Measurements from ENCODE around the gene IP6K2.
"Not testable (repeated sequence)": the region's sequence is repeated elsewhere in the genome, so short reads cannot be mapped to it uniquely, and the experiment has no call there.

IP6K2 gene

DNA sequence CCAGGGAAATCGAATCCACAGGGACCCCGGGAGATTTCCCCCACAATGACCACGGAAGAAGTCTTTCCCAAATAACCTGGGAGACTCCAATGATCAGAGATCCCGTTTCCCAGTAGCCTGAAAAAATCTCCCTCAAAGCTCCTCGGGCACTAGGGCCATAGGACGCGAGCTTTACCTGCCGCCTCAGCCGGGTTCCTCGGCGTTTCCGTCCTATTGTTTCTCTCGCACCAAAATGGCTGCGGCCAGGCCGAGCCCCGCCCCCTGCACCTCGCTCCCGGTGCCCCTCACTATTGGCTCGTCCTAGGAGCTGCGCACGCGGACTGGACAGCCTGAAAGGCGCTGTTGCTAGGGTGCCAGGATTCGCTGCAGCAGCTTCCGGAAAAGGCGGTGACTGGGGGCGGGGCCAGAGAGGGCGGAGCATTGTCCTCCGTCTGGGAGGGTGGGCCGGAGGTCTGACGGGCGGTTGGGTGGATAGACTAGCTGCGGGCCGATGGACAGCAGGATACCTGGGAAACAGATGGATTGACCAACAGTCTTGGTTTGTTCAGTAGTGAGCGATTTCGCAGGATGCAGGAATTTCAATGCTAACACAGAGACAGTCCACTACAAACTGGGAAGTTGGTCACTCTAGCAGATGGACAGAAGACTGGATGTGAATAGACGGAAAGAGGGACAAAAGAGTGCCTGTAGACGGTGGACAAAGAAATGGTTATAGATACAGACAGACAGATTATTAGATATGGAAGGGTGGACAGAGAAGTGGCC is at the start of gene IP6K2:
TSS of gene IP6K2 (minus strand) at position 240 of the 765 bp plus-strand sequence. CDS start 21,930 bp downstream, outside the sequence.
- peak; percentile 79 to 99 (median 97) for DNase-seq

GRCh38 chr3:48765376-48765775 is 48.4 kb upstream of the IP6K2 start:
- peak in 5 of 51 donors; percentile 3 to 26 (median 8) for DNase-seq

- no peak for DNase-seq
These were observed 45.8 kb upstream of the IP6K2 start for GRCh38 chr3:48762816-48763215.

- DNase-seq, result not testable (repeated sequence)
These were observed 43.0 kb upstream of the IP6K2 start for GRCh38 chr3:48759991-48760540.

- DNase-seq, result not testable (repeated sequence)
These were observed 42.5 kb upstream of the IP6K2 start for GRCh38 chr3:48759531-48759930.

DNA sequence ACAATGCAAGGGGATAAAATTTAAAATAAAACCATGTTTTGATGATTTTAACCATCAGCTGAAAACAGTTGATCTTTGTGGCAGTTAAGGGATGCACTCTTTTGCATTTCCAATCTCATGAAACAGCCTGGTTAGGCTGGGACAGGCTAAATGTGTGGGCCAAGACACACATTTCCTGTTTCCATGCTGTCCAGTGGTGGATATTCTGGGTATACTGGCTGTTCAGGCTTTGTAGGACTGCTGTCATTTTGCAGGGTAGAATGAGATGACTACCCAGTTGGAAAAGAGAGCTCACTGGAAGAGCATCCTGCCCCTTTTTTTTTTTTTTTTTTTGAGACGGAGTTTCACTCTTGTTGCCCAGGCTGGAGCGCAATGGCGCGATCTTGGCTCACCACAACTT is 42.0 kb upstream of the IP6K2 start:
- DNase-seq, result no peak

DNA sequence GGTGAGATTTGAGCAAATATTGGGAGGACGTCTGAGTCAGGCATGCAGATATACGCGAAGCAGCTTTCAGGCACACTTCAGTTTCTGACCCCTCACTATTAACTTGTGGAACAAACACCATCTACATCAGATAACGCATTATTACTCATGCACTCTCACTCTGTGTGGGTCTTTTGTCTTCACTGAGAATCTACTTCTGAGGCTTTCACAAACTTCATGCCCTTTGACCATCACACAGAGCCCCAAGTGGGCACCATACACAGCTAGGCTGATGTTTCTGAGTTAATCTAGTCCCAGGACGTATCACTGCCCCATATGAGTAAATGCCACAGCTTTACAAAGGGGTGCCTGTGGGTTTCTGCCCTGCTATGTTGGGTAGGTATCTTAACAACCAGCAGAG is 39.6 kb upstream of the IP6K2 start:
- DNase-seq, result no peak

DNA sequence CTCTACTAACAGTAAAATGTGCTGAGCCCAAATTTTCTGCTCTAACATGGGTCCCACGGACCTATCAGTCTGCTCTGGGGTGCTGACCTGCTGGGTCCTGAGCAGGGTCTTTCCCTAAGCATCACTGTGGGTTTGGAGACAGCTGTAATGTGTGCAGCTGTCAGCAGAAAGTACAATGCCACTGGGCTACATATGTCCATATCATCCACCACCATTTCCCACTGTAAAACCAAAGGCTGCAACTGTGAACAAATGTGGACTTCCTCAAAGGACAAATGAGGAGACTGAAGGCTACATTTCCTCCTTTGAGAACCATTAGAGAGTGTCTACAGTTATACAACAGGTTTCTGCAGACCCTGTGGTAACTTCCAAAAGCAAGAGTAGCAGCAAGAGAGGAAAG is 33.8 kb upstream of the IP6K2 start:
- DNase-seq, result no peak

DNA sequence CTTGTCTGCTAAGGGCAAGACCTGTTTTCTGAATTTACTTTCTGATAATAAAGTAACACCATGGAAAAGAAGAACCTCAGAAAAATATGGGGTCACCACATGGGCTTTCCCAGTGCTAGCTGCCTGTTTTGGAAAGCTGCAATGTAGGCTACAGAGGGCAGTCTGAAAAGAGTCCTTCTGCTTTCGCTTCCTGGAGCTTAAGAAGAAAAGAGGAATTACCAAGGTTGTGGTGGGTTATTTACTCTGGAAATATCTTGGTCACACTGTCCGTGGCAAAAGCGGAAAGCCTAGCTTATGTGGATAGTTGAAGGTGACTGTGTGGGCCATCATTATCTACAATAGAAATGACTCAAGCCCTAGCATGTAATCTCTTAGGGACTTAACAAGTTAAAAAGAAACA is 31.7 kb upstream of the IP6K2 start:
- DNase-seq, result peak in 2 of 51 donors; percentile 4 to 10

DNA sequence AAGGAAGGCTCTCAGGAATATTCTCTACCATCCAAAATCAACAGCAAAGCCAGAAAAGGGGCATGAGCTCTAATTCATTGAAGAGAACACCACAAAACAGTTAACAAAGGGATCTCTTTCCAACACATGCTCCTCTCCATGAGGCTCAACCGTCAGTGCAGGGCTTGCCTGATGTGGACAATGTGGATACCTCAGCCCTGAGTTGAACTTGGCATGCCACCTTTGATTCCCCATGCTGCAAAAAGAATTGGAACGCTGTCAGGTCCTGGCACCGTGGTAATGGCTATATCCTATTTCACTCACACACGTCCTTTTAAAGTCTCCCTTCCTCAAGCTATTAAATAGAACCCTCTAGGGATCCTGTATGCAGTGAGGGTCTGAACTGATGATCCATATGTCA is 30.7 kb upstream of the IP6K2 start:
- DNase-seq, result peak in 8 of 51 donors; percentile 6 to 74 (median 14)

GRCh38 chr3:48747015-48747615 is 30.1 kb upstream of the IP6K2 start:
- peak in 12 of 51 donors; percentile 2 to 75 (median 20) for DNase-seq

- no peak for DNase-seq
These were observed 26.8 kb upstream of the IP6K2 start for GRCh38 chr3:48743773-48744172.

DNA sequence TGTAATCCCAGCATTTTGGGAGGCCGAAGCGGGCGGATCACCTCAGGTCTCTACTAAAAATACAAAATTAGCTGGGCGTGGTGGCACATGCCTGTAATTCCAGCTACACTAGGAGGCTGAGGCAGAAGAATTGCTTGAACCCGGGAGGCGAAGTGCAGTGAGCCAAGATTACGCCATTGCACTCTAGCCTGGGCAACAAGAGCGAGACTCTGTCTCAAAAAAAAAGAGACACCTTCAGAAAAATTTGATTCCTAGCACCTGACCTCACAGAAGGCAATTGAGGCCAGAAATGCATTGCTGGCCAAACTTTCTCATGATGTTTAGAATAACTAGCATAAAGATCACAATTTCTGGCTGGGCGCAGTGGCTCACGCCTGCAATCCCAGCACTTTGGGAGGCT is 24.2 kb upstream of the IP6K2 start:
- DNase-seq, result not testable (repeated sequence)

GRCh38 chr3:48739955-48740823 is 23.2 kb upstream of the IP6K2 start:
- DNase-seq, result peak; percentile 27 to 92 (median 81)

DNA sequence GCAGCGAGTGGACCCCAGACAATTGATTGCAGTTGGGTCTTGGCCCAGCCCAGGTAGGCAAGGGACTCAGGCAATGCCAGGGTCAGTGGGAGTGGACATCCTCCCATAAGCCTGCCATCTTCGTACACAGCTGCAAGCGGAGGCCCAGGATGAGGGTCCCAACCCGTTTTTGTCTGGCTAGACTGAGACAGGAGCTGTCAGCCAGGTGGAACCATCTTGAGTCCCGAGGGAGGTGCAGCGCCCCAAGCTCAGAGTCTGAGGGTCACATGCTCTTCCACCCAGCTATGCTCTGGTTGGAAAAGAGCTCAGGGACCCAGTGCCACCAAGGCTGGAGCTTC is 22.6 kb upstream of the IP6K2 start:
- no peak for DNase-seq

DNA sequence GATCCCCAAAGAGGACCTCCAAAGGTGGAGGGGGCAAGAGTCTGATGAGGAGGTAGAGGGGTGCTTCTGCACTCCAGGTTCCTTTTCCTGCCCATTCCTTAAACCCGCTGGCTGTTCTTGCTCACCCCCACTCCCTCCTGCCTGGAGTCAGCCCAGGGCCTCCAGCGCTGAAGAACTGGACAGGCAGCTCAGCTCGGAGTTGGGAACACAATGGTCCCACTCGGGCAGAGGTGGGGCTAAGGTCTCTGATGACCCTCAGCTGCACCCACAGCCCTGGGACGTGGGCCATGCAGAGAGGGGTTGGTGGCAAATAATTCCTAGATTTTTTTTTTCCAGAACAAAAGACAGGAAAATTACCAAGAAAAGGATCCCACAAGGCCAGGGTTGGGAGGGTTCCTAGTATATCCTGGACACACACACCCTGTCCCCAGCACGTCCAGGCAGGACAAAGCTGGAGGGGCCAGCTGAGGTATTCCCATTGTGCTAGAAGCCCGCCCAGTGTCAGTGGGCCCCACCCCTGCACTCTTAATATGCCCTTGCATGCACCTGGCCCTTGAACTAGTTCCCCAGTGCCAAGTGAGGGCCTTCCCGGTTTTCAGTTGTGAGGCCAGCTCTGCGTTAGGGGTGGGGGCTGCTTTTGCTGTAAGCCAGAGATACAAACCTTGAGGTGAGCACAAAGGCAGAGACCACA is 22.1 kb upstream of the IP6K2 start:
- DNase-seq, result no peak

- DNase-seq, result no peak
These were observed 21.1 kb upstream of the IP6K2 start for GRCh38 chr3:48738144-48738536.

GRCh38 chr3:48735075-48735767 is 18.2 kb upstream of the IP6K2 start:
- DNase-seq, result not testable (repeated sequence)

DNA sequence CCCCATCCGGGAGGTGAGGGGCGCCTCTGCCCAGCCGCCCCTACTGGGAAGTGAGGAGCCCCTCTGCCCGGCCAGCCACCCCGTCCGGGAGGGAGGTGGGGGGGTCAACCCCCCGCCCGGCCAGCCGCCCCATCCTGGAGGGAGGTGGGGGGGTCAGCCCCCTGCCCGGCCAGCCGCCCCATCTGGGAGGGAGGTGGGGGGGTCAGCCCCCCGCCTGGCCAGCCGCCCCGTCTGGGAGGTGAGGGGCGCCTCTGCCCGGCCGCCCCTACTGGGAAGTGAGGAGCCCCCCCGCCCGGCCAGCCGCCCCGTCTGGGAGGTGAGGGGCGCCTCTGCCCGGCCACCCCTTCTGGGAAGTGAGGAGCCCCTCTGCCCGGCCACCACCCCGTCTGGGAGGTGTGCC is 17.5 kb upstream of the IP6K2 start:
- not testable (repeated sequence) for DNase-seq

DNA sequence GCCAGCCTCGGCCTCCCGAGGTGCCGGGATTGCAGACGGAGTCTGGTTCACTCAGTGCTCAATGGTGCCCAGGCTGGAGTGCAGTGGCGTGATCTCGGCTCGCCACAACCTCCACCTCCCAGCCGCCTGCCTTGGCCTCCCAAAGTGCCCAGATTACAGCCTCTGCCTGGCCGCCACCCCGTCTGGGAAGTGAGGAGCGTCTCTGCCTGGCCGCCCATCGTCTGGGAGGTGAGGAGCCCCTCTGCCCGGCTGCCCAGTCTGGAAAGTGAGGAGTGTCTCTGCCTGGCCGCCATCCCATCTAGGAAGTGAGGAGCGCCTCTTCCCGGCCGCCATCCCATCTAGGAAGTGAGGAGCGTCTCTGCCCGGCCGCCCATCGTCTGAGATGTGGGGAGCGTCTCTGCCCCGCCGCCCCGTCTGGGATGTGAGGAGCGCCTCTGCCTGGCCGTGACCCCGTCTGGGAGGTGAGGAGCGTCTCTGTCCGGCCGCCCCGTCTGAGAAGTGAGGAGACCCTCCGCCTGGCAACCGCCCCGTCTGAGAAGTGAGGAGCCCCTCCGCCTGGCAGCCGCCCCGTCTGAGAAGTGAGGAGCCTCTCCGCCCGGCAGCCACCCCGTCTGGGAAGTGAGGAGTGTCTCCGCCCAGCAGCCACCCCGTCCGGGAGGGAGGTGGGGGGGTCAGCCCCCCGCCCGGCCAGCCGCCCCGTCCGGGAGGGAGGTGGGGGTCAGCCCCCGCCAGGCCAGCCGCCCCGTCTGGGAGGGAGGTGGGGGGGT is 16.9 kb upstream of the IP6K2 start:
- DNase-seq, result not testable (repeated sequence)

Data from hypothalamus (tissue), 51 donors.